Left ventricle myocardium inferior (tissue), 1 donor: Measurements from ENCODE around the gene CDK5RAP3. TPM values are rescaled to one million over a fixed set of nuclear protein-coding genes. Genes with fewer than 3 reads are reported as not detected.
A peak's percentile ranks its signal among the peaks of the same experiment; 100 is the strongest.

ENCODE experiments used
- DNase-seq: peaks from one replicate; pipeline ENCODE4 v3.0.0-alpha.2; 2020
- H3K27ac ChIP-seq: fragments of 200-600 bp; replicated peaks from 2 replicates; pipeline ENCODE4 v1.8.0; 2021
- H3K27me3 ChIP-seq: fragments of 200-600 bp; 2 replicates; pipeline ENCODE4 v1.8.0; 2021; ENCODE audit warnings: low read depth
- H3K36me3 ChIP-seq: fragments of 200-600 bp; 2 replicates; pipeline ENCODE4 v1.8.0; 2021
- H3K4me1 ChIP-seq: fragments of 200-600 bp; 2 replicates; pipeline ENCODE4 v1.8.0; 2021
- H3K4me3 ChIP-seq: fragments of 200-600 bp; 2 replicates; pipeline ENCODE4 v1.8.0; 2021; ENCODE audit warnings: mild to moderate bottlenecking, moderate library complexity
- H3K9me3 ChIP-seq: fragments of 200-600 bp; replicated peaks from 2 replicates; pipeline ENCODE4 v1.8.0; 2021
- intact Hi-C: fragments of 100-400 bp; cut with micrococcal nuclease; formaldehyde crosslinking; loops from one replicate; pipeline ENCODE4 v1.11.0; 2022
- total RNA-seq: library from RNA; stranded (reverse); fragmentation: NEBNext Ultra II Directional; extraction: Animal tissue kit (Norgen Biotek cat#: 25700); gene quantifications from one replicate; pipeline ENCODE4 v1.2.1, GENCODE V29; 2021
- TF ChIP-seq, protein P1 (sequence below): fragments of 200-600 bp; IDR thresholded peaks from 2 replicates; pipeline ENCODE4 v1.8.0; 2021; ENCODE audit warnings: antibody characterized with exemption, mild to moderate bottlenecking, borderline replicate concordance
- donor health status: DM: no; HTN: yes; CAD: no; lungs with severe emphysema.

The CDK5RAP3 gene
- total RNA-seq, 1 donor from 2014 or later, result 50.1 TPM

DNA sequence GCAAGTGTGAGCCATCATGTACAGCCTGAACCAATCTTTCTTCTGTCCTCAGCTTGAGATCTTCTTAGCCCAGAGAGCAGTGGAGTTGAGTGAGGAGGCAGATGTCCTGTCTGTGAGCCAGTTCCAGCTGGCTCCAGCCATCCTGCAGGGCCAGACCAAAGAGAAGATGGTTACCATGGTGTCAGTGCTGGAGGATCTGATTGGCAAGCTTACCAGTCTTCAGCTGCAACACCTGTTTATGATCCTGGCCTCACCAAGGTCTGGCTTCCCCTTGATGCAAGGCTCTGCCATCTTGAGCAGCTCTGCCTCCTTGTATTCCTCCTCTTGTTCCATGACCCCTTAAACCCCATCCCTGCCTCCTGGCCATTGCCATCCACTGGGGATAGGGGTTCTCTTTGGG is 9.6 kb downstream of the CDK5RAP3 start:
- Histone ChIP-seq H3K9me3 (no peaks in the 10 kb centered on the region), H3K27ac (no peak overlapping the region), H3K4me1 (peaks cover 22% of the 10 kb centered on the region), H3K4me3 (no peak overlapping the region), H3K36me3 (peaks cover 73% of the 10 kb centered on the region), H3K27me3 (no peaks in the 10 kb centered on the region)
- TF ChIP-seq, protein P1, sequence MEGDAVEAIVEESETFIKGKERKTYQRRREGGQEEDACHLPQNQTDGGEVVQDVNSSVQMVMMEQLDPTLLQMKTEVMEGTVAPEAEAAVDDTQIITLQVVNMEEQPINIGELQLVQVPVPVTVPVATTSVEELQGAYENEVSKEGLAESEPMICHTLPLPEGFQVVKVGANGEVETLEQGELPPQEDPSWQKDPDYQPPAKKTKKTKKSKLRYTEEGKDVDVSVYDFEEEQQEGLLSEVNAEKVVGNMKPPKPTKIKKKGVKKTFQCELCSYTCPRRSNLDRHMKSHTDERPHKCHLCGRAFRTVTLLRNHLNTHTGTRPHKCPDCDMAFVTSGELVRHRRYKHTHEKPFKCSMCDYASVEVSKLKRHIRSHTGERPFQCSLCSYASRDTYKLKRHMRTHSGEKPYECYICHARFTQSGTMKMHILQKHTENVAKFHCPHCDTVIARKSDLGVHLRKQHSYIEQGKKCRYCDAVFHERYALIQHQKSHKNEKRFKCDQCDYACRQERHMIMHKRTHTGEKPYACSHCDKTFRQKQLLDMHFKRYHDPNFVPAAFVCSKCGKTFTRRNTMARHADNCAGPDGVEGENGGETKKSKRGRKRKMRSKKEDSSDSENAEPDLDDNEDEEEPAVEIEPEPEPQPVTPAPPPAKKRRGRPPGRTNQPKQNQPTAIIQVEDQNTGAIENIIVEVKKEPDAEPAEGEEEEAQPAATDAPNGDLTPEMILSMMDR, result no peak
- no peak for DNase-seq
- intact Hi-C loops, result no loop called here

DNA sequence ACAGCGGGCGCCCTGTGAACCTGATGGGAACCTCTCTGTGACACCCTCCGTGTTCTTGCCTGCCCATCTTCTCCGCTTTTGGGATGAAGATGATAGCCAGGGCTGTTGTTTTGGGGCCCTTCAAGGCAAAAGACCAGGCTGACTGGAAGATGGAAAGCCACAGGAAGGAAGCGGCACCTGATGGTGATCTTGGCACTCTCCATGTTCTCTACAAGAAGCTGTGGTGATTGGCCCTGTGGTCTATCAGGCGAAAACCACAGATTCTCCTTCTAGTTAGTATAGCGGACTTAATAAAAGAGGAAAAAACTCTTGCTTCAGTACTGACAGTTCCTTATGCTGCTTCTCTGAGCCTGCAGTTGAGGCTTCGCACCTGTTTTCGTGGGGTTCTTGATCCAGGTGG is 10.5 kb downstream of the CDK5RAP3 start:
- H3K9me3 ChIP-seq, result no peaks in the 10 kb centered on the region
- H3K36me3 ChIP-seq, result peaks cover 63% of the 10 kb centered on the region
- DNase-seq, result no peak
- H3K27me3 ChIP-seq, result no peaks in the 10 kb centered on the region
- intact Hi-C loops, result no loop called here
- H3K27ac ChIP-seq, result no peak overlapping the region
- peaks cover 22% of the 10 kb centered on the region for H3K4me1 ChIP-seq
- no peak overlapping the region for H3K4me3 ChIP-seq
- TF ChIP-seq, protein P1, result no peak

DNA sequence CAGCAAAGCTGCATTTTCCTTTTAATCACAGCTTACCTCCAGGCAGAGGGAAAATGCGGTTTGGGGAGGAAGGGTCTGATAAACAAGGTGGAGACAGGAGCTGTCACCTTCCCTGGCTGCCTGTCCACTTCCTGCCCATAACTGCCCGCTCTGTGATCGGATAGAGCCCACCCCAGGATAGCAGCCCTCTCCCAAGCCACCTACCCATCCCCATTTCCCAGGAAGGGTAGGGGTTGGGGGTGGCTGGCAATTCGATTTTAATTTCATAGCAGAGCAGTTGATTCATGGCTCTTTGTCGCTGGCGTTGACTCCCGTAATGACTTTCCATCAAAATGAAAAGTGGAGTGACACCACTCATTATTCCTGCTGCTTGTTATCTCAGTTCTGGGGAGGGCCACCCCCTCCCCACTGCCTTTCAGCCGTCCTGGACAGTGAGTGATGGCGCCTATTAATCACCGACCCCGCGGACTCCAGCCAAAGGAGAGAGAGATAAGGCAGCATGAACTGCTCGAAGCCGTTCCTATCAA is 11.2 kb downstream of the CDK5RAP3 start:
- peaks cover 24% of the 10 kb centered on the region for H3K4me1 ChIP-seq
- H3K9me3 ChIP-seq, result no peaks in the 10 kb centered on the region
- intact Hi-C loops, result no loop called here
- peaks cover 57% of the 10 kb centered on the region for H3K36me3 ChIP-seq
- no peak overlapping the region for H3K27ac ChIP-seq
- no peaks in the 10 kb centered on the region for H3K27me3 ChIP-seq
- no peak for DNase-seq
- H3K4me3 ChIP-seq, result no peak overlapping the region
- TF ChIP-seq, protein P1, result no peak

DNA sequence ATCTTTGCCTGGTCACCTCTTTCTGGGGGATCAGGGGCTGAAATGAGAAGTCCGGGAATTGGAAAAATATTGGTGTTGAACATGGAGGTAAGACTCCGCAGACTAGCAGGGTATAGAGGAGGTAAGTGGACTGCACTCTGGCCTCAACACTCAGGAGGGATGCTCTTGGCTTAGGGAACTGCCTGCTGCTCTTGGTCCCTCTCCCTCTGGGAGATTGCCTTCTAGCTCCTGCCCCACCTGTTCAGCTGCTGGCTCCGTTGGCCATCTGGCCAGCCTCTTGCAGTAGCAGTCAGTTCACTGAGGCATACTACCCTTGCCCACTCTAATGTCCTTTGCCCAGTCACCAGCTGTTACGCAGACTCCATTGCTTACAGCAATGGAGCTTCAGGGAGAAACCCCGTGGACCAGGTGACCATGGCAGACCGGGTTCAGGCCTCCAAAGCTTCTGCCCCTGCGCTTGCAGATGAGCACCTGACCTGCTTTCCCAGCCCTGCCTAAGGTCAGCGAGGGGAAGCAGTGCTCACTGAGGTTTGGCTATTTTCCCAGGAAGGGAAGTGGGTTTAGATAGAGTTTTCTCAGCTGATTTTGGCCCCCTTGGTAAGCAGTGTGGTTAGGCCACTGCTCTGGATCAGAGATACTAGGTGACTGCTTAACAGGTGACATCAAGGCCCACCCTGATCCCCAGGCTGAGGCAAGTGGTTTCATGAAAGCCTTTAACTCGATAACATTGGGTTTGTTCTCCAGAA is 11.9 kb downstream of the CDK5RAP3 start:
- Histone ChIP-seq H3K4me1 (peaks cover 30% of the 10 kb centered on the region), H3K4me3 (no peak overlapping the region), H3K27me3 (no peaks in the 10 kb centered on the region), H3K36me3 (peaks cover 50% of the 10 kb centered on the region), H3K27ac (peak overlapping the region; percentile 72), H3K9me3 (no peaks in the 10 kb centered on the region)
- TF ChIP-seq, protein P1, result no peak
- no peak for DNase-seq
- intact Hi-C loops, result no loop called here

DNA sequence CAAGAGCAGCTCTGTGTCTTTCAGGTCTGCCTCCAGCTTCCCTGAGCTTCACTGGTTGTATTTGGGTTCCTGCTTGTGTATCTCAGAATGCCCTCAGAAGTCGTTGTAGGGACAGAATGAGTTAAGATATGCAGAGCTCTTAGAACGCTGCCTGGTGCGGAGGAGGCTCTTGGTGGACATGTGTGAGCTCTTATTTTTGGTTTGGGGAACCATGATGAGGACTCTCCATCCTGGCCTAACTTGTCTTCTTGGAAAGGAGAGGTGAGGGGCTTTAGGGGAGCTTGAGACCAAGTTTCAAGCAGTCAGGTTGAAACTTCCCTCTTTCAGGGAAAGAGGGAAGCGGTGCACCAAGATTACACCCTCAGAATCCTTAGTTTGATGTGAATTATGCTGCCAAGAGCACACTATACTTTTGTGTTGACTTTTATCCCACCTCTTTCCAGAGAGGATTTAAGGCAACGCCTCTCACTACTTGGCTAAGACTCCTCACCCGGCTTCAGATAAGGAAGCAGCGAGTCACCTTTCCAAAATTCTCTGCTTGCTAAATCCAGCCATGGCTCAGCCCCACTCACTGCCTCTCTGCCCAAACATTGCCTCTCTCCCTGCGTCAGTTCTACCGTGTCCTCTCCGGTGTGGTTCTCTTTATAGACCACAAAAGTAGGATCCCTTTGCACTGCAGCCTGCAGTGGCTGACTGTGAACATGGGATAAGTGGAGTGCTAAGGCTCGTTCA is 12.7 kb downstream of the CDK5RAP3 start:
- Histone ChIP-seq H3K27ac (peak overlapping the region; percentile 72), H3K4me3 (no peak overlapping the region), H3K36me3 (peaks cover 44% of the 10 kb centered on the region), H3K27me3 (no peaks in the 10 kb centered on the region), H3K9me3 (no peaks in the 10 kb centered on the region), H3K4me1 (peaks cover 30% of the 10 kb centered on the region)
- TF ChIP-seq, protein P1, result no peak
- intact Hi-C loops, result no loop called here
- no peak for DNase-seq
